GM12891 (cell line): ENCODE measurements around the gene TADA1.

Experiments
- PAX5 ChIP-seq: IDR thresholded peaks from 2 replicates; pipeline ENCODE4 v1.6.1; 2011; ENCODE audit warnings: low read length, moderate library complexity, mild to moderate bottlenecking; ENCODE audit not compliant: insufficient read depth, severe bottlenecking
- POLR2A ChIP-seq: IDR thresholded peaks from 2 replicates; pipeline ENCODE4 v1.6.1; 2011; ENCODE audit warnings: low read depth, low read length, control low read depth
- POLR2AphosphoS5 ChIP-seq: IDR thresholded peaks from 2 replicates; pipeline ENCODE4 v1.6.1; 2011; ENCODE audit warnings: low read depth, low read length, control low read depth
- POU2F2 ChIP-seq: IDR thresholded peaks from 2 replicates; pipeline ENCODE4 v1.6.1; 2011; ENCODE audit warnings: low read depth, mild to moderate bottlenecking, control low read depth, low read length, moderate library complexity
- SPI1 ChIP-seq: IDR thresholded peaks from 2 replicates; pipeline ENCODE4 v1.6.1; 2011; ENCODE audit warnings: low read depth, low read length, control low read depth
- TAF1 ChIP-seq: IDR thresholded peaks from 2 replicates; pipeline ENCODE4 v1.6.1; 2011; ENCODE audit warnings: low read depth, low read length, control low read depth

DNA sequence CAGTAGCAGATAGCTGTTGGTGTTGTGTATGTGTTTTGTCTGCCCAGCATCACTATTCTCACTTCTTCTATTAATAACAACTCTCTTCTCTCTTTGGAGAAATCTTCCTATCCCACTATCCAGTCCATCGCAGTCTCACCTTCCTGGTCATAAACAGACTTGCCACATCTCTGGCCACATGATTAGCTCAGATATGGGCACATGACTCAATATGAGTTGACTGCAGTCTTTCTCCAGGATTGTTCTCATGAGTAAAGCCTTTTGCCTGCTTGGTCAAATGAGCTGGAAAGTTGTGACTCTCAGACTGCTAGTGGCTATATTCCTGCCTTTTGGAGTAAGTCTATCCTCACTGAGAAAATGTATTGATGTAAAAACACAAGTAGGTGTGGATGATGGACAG, 32.9 kb upstream of the TADA1 start:
- TF ChIP-seq POLR2A = no peak
- no peak for TF ChIP-seq TAF1
- TF ChIP-seq PAX5 = no peak
- TF ChIP-seq POLR2AphosphoS5 = no peak
- TF ChIP-seq SPI1 = no peak
- no peak for TF ChIP-seq POU2F2
